Hematopoietic multipotent progenitor cell treated with erythropoietin and hydrocortisone succinate and interleukin-3 and kit ligand, for 4 days (in vitro differentiated cells): ENCODE data around the gene AZIN2.
"Not testable (repeated sequence)": the region's sequence is repeated elsewhere in the genome, so short reads cannot be mapped to it uniquely, and the experiment has no call there.

ENCODE experiments used
- DNase-seq: peaks from one replicate; pipeline ENCODE4 v3.0.0-alpha.2; 2015

The AZIN2 gene

DNA sequence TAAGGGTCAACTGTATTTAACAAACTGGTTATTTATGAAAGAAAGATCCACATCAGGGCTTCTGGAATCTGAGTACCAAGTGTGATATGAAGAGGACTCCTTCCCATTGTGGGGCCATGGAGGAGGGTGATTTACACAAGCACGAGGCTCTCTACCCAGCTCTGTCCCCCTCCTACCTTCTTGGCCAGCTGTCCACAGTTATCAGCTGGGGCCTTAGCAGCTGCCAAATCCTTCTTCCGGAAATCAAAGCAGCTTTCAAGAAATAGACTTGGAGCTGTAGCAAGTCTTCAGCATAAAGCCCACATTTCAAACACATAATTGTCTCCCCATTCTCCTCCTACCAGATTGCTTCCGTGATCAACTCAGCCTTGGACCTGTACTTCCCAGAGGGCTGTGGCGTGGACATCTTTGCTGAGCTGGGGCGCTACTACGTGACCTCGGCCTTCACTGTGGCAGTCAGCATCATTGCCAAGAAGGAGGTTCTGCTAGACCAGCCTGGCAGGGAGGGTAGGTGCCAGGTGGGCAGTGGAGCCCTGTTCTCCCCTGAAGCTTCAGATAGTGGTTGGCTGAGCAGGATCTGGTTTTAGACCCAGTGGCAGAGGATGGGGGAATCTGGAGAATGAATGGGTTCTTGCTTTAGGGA, 15.5 kb downstream of the AZIN2 start:
- DNase-seq = no peak

DNA sequence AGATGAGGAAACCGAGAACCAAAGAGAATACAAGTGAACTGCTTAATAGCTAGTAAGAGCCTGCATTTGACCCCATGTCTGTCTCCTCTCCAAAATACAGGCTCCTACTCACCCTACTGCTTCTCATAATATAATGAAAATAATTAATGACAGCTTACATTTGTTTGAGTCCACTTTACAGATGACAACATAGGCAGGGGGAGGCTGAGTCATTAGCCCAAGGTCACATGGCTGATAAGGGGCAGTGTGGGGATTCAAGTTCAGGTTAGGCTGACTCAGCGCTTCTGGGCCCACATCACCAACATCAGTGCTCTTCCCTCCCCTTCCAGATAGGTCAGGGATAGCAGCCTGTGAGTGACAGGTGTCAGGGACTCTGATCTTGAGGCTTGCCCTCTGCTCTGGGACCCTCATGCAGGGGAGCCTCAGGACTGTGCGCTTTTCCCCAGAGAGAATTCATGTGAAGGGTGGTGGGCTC, 16.2 kb downstream of the AZIN2 start:
- peak; percentile 66 for DNase-seq

DNA sequence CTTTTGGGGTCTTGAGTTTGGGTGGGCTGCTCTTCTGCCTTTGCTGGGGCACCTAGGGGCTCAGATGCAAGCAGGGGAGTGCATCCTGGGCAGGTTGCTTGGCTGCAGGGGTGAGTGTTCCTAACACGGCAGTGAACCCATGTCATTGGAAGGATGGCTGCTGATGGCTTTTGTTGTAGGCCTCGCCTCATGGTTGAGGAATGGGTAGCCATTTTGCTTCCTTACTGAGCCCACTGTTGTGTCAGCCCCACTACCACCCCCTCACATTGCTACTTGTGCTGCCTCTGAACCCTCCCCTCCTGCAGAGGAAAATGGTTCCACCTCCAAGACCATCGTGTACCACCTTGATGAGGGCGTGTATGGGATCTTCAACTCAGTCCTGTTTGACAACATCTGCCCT, 16.8 kb downstream of the AZIN2 start:
- no peak for DNase-seq

DNA sequence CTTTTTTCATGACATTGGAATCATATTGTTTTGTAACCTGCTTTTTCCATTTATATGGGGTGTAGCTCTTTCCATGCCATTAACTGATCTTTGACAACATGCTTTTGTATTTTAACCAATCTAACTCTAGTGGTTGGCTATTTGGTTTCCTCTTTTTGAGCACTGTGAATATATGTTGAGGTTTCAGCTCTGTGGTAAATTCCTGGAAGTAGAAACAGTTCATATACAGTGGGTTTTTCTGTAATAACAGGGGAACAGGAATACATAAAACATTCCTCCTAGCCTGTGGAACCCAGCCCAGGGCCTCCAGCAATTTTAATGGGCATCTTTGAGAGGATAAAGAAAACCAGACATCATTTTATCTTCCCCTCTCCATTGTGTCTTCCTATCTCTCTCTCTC, 17.4 kb downstream of the AZIN2 start:
- DNase-seq = peak; percentile 85

DNA sequence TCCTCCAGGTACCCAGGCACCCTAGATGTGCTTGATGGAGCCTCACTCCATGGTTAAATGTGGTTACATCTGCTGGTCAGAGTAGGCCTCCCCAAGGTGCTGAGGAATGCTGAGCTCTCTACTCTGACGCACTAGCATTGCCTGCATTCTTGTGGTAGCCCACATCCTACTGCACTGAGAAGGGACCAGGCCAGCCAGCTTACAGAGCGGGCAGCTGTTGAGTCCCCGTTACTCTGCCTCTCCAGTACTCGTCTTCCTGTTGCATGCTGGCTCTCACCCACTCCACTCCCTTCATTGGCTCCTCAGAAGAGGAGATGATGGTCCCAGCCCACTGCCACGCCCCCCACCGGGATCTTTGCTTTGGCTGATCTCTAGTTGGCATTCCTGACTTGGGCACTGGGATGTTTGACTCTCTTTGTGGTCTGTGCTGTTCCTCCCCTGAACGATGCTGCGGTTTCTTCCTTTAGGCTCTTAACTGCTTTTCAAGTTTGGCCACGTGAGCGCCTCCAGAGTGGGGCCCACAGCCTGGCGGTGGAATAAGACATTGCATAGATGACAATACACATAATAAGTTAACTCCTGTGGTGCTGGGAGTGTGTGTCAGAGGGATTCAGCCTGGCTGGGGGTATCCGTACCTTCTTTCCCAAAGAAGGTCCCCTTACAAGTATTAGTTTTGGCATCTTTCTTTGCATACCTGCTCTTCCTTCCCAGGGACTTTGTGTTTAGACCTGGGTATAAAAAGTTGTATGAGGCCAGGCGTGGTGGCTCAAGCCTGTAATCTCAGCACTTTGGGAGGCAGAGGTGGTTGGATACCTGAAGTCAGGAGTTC, 18.6 kb downstream of the AZIN2 start:
- DNase-seq = peak; percentile 97

DNA sequence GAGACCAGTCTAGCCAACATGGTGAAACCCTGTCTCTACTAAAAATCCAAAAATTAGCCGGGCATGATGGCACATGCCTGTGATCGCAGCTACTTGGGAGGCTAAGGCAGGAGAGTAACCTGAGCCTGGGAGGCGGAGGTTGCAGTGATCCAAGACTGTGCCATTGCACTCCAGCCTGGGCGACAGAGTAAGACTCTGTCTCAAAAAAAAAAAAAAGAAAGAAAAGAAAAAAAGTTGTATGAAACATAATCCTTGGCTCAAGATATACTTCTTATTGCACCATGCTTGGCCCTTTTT, 19.1 kb downstream of the AZIN2 start:
- not testable (repeated sequence) for DNase-seq

DNA sequence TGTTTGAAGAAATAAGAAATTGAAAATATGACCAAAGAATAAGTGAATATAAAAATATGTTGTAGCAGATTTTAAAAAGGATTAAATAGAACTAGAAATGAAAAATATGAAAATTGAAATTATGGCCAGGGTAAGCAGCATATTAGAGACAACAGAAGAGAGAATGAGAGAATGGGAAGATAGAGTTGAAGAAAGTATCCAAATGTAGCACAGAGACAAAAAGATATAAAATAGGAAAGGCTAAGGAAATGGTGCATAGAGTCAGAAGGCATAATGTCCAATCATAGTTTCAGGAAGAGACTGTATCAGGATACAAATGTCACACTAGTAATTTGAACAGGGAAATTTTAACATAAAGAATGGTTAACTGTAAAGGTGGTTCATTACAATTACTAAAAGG, 29.5 kb downstream of the AZIN2 start:
- DNase-seq = no peak

DNA sequence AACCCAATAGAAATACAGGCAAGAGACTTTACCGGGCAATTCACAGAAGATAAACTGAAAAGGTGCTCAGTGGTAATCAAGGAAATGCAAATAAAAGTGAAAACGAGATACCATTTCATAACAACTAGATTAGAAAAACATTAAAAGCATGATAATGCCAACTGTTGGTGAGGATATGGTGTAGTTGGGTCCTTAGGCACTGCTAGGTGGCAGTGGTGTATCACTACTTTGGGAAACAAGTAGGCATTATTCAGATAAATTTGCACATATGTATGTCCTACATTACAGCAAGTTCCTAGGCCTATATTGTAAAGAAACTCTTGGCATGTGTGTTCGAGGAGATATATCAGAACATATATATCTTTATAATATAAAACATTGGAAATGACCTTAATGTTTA, 31.0 kb downstream of the AZIN2 start:
- peak; percentile 79 for DNase-seq

DNA sequence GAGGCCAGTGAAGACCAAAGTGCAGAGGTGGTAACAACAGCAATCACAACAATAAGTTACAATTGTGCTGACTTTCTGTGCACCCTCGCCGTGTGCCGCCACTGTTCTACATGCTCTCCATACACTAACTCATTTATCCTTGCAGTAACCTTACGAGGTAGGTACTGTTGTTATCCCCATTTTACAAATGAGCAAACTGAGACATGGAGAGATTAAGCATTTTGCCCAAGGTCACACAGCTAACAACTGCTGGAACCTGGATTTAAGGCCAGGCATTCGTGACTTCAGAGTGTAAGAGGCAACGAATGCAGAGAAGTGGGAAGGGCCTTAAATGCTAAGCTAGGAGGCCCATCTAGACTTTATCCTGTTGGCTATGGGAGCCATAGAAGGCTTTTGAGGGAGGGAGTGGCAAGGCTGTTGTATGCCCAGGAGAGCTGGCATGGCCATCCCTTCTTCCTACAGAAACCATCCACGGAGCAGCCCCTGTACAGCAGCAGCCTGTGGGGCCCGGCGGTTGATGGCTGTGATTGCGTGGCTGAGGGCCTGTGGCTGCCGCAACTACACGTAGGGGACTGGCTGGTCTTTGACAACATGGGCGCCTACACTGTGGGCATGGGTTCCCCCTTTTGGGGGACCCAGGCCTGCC, 36.6 kb downstream of the AZIN2 start:
- DNase-seq = no peak

DNA sequence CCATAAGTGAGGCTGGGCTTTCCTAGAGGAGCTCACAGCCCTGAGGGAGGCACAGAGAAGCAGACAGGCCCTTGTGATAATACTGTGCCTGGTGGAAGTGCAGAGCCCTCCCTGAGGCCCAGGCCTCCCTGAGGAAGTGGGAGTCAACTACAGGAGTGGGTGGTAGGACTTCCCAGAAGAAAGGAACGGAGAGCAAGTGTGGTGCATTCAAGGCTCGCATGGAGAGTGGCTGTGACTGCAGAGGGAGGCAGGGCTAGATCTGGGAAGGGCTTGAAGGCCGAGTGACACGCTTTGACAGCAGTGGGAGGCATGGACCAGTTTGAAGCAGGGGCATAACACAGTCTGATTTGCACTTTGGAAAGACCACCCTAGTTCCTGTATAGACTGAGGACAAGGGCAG, 37.3 kb downstream of the AZIN2 start:
- no peak for DNase-seq

DNA sequence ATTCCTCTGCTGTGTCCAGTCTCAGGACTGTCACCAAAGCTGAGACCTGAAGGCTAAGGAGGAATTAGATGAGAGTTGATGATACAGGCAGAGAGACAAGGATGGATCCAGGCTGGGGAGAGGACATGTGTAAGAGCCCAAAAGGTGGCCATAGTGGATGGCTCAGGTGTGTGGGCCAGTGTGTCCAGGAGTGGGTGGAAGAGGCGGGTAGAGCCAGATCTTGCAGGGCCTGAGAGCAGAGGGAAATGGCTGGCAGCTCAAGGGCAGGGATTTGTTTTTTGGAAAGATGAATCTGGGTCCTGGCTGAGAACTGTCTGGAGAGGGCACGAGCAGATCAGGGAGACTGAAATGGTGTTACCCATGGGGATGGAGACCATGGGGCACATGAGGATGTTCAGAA, 38.1 kb downstream of the AZIN2 start:
- no peak for DNase-seq

DNA sequence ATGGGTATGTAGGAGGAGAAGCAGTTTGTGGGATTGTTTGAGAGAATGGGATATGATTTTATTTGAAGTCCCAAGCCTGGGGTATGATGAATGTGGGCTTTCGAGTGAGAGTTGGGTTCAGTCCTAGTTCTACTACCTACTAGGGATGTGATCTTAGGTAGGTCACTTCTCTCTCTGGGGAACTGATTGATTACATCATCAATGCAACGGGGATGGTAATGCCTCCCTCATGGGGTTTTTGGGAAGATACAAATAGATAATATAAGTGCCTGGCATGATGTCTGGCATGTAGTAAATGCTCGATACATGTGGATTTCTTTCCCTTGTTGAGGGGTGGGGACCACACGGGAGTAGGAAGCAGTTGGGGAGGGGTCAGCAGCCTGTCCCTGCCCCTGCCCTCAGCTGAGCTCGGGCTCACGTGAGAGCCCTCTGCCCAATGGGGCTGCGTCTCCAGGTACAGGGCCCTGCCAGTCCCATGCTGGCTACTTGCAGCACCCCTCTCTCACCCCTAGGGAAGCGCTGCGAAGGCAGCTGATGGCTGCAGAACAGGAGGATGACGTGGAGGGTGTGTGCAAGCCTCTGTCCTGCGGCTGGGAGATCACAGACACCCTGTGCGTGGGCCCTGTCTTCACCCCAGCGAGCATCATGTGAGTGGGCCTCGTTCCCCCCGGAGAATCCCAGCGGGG, 38.7 kb downstream of the AZIN2 start:
- no peak for DNase-seq

DNA sequence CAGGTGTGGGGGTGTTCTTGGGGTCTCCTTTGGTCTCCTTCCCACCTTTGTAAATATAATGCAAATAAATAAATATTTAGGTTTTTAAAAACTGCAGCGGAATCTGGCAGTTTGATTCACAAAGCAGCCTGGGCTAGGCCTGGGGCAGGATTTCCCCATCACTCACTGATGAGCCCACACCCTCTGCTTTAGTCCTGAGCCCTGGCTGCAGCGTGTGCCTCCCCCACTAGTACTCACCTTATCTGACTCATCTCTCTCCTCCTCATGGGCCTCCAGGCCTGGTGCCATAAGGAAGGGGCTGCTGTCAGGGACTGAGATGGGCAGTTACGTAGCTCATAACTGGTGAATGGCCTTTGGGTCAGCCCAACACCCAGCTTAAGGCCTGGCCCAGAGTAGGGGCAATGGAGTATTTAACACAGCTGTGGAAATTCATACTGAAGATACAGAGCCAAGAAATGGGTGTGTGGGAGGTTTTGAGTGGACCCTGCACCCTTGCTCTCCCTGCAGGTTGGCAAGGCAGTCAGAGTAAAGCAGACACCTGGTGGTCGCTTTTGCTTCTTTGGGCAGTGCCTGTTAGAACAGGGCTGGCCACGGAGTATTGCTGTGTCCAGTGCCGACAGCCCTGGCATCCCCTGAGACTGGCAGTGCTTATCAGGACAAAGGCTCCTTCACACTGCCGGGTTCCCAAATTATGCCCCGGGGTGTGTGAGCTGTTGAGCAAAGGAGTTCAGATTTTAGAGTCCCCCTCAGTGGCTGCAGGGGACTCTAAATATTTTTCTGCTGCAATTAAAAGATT, 39.7 kb downstream of the AZIN2 start:
- no peak for DNase-seq

DNA sequence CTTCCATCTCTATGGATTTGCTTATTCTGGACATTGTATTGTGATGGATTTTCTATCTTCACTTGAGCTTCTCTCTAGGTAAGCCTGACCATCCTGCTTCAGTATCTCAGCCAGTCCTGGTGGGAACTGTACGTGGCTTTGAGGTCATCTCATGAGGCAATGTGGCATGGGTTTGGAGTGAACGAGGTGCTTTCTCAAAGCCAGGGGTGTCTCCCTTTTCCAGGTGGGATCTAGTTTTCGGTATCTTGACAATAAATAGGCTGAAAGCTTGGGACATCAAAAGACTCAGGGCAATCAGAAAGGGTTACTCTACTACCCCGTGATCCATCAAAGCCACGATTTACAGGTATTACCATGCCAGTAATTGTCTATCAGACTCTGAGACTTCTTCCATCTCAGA, 40.8 kb downstream of the AZIN2 start:
- no peak for DNase-seq

DNA sequence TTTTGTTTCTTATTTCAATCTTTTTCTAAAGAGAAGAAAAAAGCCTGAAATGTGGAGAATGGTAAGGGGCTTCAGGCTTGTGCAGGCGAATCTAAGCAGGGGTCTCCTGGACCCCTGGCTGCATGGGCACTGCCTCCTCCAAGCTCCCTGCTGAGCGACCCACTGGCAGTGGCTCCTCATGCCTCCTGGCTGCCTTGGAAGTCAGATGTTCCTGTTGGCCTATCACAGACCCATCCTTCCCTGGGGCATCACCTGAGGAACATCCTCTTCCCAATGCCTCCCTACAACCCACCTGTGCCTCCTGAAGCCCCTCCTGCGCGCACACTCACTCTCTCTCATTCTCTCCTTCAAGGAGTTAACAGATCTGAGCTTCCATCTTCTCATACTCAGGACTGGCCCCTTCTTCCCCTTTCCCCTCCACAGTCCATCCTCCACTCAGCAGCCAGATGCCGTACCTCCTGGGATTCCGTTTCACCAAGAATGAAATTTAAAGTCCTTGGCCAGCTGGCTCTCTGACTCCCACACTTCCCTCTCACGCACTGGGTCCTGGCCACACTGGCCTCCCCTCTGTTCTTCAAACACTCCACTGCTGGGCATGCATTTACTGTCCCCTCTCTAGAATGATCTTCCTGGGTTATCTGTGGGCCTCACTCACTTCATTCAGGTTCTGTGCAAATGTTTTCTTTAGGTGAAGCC, 41.7 kb downstream of the AZIN2 start:
- no peak for DNase-seq

DNA sequence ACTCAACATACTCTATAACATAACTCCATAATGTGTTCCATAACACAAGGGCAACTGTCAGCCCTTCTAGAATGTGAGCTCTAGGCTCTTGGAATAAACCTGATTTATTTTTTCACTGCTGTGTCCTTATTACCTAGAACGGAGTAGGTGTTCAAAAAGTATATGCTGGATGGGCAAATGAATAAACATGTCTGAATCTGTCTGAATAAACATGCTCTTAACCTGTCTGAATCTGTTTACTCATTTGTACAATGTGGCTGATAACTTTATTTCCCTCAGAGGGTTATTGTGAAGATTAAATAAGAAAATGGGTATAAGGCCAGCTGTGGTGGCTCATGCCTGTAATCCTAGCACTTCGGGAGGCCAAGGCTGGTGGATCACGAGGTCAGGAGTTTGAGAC, 42.3 kb downstream of the AZIN2 start:
- no peak for DNase-seq

DNA sequence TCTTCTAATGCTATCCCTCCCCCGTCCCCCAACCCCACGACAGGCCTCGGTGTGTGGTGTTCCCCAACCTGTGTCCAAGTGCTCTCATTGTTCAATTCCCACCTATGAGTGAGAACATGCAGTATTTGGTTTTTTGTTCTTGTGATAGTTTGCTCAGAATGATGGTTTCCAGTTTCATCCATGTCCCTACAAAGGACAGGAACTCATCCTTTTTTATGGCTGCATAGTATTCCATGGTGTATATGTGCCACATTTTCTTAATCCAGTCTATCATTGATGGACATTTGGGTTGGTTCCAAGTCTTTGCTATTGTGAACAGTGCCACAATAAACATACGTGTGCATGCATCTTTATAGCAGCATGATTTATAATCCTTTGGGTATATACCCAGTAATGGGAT, 43.7 kb downstream of the AZIN2 start:
- not testable (repeated sequence) for DNase-seq

DNA sequence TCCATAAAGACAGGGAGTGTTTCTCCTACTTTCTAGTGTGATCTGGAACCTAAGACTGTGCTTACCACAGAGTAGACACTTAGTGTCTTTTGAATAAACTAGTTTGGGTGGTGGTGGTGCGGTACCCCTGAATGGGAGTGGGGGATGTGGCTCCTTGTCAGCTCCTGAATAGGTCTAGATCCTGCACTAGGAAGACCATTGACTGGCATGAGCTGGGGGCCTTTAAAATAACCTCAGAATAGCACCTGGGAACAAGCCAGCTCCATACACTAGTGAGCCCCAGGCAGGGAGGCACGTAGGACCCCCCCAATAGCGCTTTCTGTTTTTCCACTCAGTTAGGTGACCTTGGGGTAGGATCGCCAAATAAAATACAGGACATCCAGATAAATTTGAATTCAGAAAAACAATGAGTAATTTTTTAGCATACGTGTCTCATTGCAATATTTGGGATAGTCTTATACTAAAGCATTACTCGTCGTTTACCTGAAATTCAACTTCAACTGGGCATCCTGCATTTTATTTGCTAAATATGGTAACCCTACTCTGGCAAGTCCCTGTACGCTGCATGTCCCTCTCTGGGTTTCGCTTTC, 45.6 kb downstream of the AZIN2 start:
- no peak for DNase-seq

DNA sequence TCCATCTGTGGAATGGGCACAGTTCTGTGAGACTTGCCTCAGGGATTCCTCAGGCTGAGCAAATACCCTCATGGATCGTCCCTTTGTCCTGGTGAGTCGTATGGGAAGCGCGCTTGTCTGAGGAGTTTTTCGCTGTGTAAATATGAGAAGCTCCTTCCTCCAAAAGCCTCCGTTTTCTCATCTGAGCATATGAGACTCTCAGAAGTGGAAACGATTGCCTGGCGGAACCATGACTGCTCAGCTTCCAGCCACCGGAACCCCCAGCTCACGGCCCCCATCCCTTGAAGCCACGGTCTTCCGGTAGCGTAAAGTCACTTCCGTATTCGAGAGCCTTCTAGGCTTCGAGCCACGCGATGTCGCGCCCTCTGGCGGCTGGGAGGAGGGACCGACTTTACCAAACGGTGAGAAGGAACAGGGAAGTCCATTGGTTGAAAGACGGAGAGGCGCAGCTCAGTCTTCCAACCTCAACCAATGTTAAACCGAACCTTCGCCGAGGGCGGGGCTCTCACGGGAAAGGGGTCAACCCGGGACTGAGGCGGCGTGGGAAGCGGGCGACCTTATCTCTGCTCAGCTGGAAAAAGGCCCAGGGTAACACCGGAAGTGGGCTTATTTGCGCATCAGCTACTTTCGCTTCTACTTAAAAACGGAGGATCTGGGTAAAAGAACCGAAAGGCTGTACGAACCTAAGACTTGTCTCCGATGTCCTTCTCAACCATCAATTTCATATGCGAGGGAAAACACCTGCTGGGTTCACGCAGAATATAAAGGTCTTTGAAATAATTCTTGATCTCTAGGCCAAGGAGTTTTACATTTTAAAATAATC, 46.3 kb downstream of the AZIN2 start:
- DNase-seq = peak; percentile 100

DNA sequence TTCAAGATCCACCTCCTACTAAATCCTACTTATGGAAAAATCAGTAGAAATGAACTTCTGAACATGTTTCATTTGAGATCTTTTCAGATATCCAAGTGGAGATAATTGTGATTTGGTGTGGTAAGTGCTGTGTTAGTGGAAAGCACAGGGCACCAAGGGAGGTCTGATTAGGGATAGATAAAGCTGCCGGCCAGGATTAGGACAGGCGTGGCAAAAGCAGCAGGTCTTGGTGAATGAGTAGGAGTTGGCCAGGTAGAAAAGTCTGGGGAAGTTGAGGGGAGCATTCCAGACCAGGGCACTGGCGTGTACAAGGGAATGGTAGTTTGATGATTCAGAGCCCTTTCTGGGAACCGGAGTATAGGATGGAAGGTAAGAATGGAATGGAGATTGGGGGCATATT, 47.8 kb downstream of the AZIN2 start:
- DNase-seq = no peak

DNA sequence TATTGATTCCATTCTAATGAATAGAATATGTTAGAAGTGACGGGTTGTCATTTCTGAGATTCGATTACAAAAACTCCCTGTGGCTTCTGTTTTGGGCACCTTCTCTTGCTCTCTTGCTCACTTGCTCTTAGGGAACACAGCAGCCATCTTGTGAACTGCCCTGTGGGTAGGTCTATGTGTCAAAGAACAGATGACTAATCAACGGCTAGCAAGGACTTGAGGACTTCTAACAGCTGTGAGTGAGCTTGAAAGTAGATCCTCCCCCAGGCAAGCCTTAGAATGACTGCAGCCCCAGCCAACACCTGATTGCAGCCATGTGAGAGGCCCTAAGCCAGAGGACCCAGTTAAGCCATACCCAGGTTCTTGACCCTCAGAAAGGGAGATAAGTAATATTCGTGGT, 49.3 kb downstream of the AZIN2 start:
- DNase-seq = no peak
